ENCODE measurements around the gene ANKS1B.

GRCh38 chr12:99709116-99709515, 275.6 kb downstream of the ANKS1B start:
- TF ChIP-seq CTCF (IDR thresholded peaks at IDR 0.05) (no peak), POLR2A (IDR thresholded peaks at IDR 0.05) (no peak)
